Suppressor macrophage (primary cell): ENCODE measurements around the gene STAT5B.
A peak's percentile ranks its signal among the peaks of the same experiment; 100 is the strongest.

Experiments used
- DNase-seq, 4 experiments: peaks; one replicate each; pipeline ENCODE4 v3.0.0-alpha.2; 2020 to 2022

STAT5B gene

DNA sequence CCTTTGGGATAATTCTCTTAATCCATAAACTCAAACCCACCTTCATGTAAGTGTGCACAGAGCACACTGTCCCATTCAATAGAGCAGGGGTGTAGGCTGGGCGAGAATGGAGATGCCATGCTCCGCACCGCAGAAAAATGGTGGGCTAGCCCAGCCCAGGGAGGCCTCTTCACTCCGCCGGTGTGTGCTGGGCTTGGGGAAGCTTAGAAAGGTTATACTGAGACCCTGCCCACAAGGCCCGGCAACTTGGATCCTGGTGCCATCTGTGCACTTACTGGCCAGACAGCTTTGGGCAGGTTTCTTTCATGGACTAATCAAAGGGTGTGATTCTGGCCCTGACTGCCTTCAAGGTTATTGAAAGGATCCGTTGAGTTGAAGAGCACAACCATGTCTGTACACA is 8.4 kb upstream of the STAT5B start:
- DNase-seq: no peak

GRCh38 chr17:42284024-42284369 is 7.8 kb upstream of the STAT5B start:
- DNase-seq: no peak

DNA sequence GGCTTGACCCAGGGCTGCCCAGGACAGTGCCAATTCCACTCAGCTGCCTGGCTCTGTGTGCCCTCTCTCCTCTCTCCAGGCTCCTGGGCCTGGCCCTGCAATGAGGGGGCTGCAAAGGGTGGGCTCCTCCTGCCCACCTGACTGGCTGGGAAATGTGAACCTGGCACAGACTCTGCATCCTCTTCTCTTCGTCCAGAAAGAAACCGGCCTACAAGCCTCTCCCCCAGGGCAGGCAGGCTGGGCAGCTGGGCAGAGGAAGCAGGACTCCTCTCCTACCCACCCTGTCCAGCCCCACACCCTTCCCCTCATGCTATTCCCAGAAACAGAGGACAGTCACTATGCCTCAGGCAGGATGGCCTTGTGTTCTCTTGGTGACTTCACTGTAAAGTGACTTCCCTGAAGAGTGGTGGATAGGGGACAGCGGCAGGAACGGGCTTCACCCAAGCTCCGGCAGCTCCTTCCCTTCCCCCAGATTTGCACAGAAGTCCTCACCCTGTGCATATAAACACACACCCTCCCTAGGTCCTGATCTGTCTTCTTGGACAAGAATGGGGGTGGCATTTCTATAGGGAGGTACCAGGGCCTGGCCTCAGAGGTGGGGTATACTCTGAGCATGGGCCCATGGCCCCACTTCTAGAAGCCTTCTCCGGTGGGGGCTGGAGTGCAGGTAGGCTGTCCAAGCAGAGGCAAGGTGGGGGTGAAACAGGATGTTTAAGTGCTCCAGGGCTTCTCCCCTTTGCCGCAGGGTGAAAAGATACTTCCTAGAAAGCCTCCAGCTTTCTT is 7.2 kb upstream of the STAT5B start:
- DNase-seq: no peak

DNA sequence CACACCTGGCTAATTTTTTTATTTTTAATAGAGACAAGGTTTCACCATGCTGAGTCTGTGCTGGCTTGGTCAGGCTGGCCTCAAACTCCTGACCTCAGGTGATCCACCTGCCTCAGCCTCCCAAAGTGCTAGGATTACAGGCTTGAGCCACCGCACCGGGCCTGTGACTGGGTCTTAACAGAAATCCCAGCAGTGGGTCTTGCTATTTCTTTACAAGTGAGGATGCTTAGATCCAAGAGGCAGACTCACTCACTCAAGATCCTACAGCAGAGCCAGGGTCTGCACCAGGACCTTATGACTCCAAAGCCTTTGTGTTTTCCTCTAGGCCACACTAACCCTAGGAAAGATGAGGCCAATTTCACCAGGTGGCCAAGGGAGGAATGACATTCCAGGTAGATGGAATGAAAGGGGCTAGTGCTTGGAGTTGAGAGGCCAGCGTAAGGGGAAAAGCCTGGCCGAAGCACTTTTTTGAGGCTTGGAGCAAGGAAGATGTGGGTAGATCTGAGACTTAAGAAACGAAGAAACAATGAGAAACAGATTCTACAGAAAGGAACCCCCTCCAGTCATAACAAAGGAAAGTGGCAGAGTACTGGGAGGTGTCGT is 6.4 kb upstream of the STAT5B start:
- no peak for DNase-seq

- no peak for DNase-seq
These were observed 5.4 kb upstream of the STAT5B start for GRCh38 chr17:42281571-42282096.

DNA sequence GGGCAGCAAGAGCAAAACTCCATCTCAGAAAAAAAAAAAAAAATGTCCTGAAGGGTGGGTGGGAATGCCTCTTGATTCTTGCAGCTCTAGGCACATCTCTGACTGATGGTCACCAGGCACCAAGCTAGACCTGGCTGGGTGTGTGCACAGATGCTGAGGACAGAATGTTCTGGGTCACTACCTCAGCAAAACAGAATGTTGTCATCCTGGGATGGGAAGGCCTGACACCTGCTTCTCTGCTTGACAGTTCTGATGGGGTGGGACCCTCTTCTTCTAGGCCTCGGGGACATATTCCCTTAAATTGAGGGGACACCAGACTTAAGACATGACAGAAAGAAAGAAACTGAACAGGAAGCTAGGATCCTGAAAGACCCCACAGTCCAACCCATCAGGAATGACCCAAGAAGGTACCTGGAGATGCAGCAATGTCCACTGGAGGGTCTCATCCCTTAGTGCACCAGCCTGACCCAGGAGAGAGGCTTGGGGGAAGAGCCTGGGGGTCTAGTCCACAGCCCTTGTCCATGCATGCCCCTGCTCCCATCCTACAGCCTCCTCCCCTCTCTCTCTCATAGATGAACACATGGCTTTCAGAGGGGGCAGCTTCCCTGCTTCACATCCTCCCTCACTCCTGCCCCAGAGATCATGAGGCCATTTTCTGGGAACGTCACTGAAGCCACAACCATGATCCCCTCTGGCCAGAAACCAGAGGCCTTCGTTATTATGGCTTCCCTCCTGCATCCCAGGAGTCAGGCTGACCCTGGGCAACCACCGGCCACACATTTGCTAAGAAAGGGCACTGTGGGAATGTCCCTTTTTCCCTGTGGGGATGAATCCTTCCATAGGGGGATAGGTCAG is 3.8 kb upstream of the STAT5B start:
- no peak for DNase-seq

- DNase-seq: no peak
These were observed 1.1 kb upstream of the STAT5B start for GRCh38 chr17:42277342-42277712.

GRCh38 chr17:42276609-42277341 is 584 bp upstream of the STAT5B start:
- peak; percentile 36 to 70 (median 57) for DNase-seq

GRCh38 chr17:42275527-42276358 is 448 bp downstream of the STAT5B start:
- DNase-seq: no peak

GRCh38 chr17:42274812-42275526 is 1.2 kb downstream of the STAT5B start:
- peak in 3 of 4 experiments; percentile 24 to 41 (median 35) for DNase-seq

- no peak for DNase-seq
These were observed 2.0 kb downstream of the STAT5B start for GRCh38 chr17:42274253-42274542.

DNA sequence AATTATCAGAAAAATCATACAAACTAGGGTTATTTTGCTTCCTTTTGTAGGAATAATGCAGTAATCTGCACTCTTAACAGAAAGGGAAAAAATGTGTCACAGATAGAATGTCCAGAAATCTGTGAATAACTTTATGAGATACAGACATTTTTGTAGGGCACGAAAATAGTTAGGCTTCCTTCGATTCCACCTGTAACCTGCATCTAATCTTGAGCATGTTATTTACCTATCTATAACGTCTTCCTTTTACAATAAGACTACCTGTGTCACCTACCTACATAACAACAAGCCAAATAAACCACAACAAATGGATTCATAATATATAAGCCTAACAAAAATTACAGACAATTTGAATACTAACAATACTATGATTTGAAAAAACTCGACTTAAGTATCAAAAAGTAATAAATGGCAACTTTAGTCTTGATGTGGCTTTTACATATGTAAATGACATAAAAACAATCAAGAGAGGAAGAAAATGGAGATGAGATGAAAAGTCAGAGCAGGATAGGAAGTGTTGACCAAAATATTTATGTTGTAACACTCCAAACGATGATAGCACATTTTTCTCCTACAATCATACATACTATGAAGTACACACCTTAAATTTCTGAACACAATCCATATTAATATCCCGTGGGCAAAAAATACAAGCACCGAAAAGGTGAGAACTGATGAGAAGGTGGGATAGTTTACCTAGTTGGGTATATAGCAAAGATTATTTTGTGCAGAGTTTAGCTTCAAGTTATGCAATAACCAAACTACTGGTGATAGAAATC is 2.5 kb downstream of the STAT5B start:
- peak in 1 of 4 experiments; percentile 13 for DNase-seq

DNA sequence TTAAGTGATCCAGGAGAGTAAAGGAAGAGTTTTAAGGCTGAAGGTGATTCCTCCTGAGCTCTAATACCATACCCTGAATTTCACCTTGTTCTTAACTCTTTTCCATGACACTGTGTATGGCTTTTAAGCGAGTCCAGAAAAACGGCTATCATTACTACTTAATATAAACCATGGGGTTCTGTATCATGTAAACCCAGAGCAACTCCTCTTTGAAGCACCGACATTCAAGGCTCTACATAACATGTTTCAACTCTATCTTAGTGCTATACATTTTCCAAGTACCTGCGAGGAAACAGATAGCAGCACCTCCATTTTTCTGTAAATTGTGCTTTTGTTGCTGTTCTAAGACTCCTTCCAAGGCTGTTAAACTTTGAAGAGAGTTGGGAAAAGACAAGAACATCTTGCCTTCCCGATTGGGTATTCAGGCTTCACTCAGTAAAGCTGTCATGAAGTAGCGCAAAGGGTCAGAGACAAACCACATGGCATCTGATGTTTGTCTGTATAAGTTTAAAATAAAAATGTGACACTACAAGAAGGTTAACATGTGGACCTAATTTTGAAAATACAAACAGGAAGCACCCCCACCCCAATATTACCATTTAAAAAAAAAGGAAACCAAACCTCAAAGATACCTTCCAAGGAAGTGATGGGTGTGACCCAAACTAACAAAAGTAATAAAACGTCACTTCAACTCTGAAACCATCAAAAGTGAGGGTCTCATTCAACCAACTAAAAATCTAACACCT is 3.9 kb downstream of the STAT5B start:
- no peak for DNase-seq

GRCh38 chr17:42271779-42272035 is 4.5 kb downstream of the STAT5B start:
- peak in 3 of 4 experiments; percentile 17 to 40 (median 22) for DNase-seq

DNA sequence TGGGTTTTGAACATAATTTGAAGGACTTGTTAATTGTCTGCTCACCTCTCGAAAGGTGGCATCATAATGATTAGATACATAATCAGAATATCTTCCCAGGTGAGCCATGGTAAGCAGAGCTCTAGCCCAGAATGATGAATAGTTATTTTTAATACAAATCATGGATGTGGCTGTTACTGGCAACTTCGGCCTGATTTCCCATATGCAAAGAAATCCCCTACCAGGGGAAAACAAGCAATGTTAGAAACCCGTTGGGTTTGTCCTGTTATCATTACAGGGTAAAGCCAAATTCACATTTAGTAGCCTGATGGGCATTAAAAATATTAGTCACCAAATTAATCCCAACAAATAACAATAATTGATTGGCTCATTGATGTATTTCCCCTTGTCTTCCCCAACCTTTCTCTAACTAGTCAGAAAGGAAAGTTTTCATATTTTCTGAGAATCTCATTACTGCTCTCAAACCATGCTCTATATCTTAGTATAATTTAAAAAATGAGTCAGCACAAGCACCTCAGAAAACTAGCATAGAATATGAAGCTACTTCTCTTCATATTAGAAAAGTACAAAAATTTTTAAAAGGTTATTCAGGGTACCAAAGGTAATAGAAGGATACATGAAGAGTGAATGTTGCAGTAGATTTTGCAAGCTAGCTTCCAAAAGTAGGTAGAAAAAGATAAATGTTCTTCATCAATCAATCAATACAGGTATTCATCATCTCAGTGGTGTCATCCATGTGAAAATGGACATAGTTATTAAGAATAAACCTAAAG is 5.0 kb downstream of the STAT5B start:
- no peak for DNase-seq

- DNase-seq: no peak
These were observed 5.6 kb downstream of the STAT5B start for GRCh38 chr17:42270596-42270995.

DNA sequence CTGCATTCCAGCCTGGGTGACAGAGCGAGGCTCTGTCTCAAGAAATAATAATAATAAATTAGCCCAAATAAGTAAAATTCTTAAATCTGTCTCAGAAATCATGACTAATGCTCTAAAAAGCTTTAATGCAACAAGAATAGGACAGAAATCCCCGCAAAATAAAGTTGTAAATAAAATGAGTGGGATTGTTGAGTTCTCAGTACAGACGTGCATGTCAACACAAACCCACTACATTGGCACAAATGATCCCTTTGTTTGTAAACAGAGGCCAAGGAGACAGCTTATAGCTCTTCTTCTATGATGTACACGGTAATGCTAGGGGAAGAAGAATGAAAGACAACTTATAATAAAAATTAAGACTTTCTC is 6.0 kb downstream of the STAT5B start:
- no peak for DNase-seq

DNA sequence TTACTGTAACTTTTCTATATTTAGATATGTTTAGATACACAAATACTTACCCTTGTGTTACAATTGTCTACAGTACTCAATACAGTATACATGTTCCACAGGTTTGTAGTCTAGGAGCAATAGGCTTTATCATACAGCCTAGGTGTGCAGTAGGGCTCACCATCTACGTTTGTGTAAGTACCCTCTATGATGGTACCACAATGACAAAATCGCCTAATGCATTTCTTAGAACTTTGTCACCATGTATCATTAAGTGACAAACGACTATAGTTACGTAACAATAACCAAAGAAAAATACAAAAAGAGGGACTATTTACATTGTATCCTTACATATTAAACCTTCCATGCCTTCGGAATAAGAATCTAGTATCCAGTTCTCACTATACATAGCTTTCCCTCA is 8.0 kb downstream of the STAT5B start:
- no peak for DNase-seq
